ENCODE results near the gene ITGAE.
"Not testable (repeated sequence)": the region's sequence is repeated elsewhere in the genome, so short reads cannot be mapped to it uniquely, and the experiment has no call there.

Gene ITGAE

DNA sequence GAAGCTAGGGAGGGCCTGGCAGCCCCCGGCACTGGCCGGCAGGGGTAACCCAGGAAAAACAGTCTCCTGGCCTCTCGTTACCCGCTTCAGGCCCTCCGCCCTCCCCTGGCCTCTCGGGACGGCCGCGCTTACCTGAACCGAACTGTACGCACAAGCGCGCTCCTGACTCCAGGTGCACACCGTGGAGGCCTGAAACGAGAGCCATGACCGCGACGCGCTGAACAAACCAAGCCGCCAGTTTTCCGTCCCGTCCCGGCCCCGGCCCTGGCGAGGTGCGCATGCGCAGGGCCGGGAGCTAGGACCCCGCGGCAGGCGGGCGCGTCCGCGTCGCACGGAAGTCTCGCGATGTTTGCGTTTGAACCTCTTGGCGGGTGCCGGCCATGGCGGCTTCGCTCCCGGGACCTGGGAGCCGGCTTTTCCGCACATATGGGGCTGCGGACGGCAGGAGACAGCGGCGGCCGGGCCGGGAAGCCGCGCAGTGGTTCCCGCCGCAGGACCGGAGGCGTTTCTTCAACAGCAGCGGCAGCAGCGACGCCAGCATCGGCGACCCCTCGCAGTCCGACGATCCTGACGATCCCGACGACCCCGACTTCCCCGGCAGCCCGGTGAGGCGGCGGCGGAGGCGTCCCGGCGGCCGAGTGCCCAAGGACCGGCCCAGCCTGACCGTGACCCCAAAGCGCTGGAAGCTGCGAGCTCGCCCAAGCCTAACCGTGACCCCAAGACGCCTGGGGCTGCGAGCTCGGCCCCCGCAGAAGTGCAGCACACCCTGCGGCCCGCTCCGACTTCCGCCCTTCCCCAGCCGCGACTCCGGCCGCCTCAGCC, 77.2 kb downstream of the ITGAE start, which contains the start of gene HASPIN:
HASPIN (plus strand) TSS at position 348 of the 822 bp plus-strand sequence; CDS start at position 381, 33 bp downstream.
- peak; percentile 83 to 91 (median 89) for DNase-seq

- DNase-seq = no peak
Observed at GRCh38 chr17:3723188-3723555, 77.8 kb downstream of the ITGAE start.

GRCh38 chr17:3722716-3723115, 78.3 kb downstream of the ITGAE start:
- no peak for DNase-seq

GRCh38 chr17:3719265-3719664, 81.7 kb downstream of the ITGAE start:
- DNase-seq = no peak

DNA sequence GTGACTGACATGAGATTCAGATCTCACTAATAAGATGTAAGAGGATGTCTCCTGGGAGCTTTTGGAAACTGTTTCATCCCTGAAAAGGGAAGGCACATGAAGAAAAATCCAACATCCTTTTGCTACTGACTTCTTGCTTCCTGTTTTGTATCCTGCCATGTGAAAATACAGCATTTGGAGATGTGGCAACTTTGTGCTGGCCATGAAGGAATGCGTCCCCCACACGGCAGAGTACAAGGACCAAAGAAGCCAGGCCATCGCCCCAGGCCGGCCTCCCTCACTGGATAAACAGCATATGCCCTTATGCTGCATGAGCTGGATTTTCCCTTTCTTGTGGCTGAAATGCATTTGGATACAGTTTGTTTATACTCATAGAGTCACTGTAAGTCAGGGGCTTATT, 82.8 kb downstream of the ITGAE start:
- no peak for DNase-seq

DNA sequence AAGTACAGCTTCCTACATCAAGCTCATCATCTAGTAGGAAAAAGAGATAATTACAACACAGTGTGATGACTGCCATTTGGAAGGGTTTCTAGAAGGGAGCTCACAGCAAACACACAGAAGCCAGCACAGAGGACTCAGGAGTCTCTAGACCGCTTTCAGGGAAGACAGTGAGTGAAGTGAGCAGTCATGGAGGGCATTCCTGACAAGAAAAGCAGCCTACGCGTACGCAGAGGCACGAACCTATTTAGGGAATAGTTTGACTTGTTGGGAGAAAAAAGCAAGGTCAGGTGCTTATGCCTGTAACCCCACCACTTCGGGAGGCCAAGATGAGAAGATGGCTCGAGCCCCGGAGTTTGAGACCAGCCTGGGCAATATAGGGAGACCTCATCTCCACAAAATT, 85.7 kb downstream of the ITGAE start:
- DNase-seq = no peak

DNA sequence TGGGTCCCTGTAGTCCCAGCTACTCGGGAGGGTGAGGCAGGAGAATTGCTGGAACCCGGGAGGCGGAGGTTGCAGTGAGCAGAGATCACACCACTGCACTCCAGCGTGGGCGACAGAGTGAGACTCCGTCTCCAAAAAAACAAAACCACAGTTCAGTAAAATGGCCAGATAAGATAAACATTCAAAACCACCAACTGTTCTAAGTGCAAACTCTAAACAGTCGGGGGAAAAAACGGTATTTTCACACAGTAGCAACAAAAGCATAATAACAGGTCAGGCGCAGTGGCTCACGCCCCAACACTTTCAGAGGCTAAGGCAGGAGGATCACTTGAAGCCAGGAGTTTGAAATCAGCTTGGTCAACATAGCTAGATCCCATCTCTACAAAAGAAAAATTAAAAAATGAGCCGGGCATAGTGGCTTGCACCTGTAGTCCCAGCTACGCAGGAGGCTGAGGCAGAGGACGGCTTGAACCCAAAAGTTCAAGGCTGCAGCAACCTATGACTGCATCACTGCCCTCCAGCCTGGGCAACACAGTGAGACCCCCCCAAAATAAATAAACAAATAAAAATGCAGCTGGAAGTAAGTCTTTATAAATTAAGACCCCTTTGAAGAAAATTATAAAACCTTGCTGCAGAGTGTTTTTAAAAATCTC, 88.1 kb downstream of the ITGAE start:
- no peak for DNase-seq

DNA sequence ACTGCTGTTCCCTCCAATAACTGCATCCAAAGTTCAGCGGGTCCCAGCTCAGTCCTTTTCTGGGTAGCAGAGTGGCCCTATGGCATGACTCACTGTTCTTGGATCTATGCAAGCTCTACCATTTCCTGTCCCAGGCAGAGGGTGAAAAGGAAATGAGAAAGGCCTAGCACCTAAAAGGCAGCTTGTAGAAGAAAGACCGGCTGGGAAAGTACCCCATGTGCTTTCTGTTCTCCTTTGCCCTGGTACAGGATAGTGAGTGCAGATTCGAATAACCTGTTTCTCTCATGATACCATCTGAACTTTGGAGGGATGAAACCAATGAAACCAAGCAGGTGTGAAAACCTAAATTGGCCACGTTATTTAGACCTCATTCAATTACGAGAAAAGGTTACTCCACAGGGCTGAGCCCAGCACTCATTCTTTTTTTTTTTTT, 90.0 kb downstream of the ITGAE start:
- DNase-seq = peak in 3 of 4 experiments; percentile 31 to 32 (median 31)

GRCh38 chr17:3708366-3708765, 92.6 kb downstream of the ITGAE start:
- DNase-seq = no peak

DNA sequence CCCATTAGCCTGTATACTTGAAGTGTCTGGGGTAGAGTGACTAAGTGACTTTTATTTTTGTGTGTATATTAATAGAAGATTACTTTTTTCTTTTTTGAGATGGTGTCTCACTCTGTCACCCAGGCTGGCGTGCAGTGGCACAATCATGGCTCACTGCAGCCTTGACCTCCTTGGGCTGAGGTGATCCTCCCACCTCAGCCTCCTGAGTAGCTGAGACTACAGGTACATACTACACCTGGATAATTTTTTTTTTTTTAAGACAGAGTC, 95.3 kb downstream of the ITGAE start:
- not testable (repeated sequence) for DNase-seq

GRCh38 chr17:3704931-3705717, 95.9 kb downstream of the ITGAE start:
- no peak for DNase-seq

DNA sequence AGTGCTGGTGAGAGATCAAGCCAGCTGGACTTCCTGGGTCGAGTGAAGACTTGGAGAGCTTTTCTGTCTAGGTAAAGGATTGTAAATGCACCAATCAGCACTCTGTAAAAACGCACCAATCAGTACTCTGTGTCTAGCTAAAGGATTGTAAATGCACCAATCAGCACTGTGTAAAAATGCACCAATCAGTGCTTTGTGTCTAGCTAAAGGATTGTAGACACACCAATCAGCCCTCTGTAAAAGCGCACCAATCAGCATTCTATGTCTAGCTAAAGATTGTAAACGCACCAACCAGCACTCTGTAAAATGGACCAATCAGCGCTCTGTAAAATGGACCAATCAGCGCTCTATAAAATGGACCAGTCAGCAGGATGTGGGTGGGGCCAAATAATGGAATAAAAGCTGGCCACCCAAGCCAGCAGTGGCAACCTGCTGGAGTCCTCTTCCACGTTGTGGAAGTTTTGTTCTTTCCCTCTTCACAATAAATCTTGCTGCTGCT, 98.9 kb downstream of the ITGAE start:
- not testable (repeated sequence) for DNase-seq

DNA sequence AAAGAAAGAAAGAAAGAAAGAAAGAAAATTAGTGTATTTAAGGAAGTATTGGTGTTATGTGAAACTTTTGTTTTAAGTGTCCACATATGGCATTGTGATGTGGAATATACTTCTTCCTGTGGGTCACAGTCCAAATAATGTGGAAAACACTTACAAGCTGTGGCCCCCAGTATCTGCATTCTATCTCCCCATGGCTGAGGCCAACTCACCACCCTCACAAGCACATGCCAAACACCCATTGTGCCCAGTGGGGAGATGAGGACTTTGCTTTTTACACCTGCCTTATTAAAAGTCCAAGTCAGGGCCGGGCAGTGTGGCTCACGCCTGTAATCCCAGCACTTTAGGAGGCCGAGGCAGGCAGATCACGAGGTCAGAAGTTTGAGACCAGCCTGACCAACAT, 101.0 kb downstream of the ITGAE start:
- DNase-seq = no peak

GRCh38 chr17:3698139-3698538, 102.8 kb downstream of the ITGAE start:
- no peak for DNase-seq

DNA sequence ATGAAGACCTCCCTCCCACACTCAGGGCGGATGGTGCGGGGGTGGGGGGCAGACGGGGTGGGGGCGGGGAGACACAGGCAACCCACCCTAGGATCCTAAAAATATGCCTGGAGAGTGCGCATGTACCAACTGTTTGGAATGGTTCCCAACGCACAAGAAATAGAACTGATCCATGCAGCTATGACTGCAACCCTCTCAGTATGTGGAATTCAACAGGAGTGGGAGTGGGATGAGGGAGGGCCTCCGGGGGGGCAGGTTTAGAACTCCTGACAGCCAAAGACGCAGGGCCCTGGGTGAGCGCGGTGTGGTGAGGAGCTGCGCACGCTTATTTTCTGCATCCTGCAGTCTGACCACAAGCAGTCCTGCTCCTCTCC, 103.9 kb downstream of the ITGAE start:
- DNase-seq = no peak

DNA sequence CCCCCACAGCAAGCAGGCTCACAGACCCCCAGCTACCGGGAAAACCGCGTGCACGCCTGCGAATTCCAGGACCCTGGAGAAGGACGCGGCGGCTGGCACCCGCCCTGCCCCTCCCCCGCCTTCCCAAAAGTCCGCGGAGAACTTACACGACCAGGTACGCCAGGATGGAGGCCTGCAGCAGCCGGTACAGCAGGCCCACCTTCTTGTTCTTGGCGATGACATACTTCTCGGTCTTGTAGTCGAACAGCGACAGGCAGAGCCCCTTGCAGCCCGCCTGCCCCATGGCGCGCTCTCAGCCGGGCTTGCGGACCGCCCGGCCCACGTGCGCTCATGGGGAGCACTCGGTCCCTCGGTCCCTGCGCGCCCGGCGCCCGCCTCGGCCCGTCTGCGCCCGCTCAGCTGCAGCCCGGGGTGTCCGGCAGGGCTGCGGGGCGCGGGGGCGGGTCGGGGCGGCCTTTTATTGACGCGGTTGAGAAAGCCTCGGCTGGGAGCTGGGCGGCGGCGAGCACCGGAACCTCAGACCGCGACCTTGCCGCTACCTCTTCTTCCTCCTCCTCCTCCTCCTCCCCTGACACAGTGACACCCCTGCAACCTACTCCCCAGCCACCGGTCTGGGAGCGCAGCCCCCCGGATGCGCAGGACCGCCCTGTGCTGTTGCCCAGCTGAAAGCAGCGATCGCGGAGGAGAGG, 105.1 kb downstream of the ITGAE start, which contains the start of gene P2RX5:
P2RX5 (minus strand) TSS at position 433 of the 689 bp plus-strand sequence; CDS start at position 283, 150 bp downstream.
- DNase-seq = peak in 2 of 4 experiments; percentile 22 to 24

- DNase-seq = no peak
Observed at GRCh38 chr17:3695129-3695722, 105.8 kb downstream of the ITGAE start.

DNA sequence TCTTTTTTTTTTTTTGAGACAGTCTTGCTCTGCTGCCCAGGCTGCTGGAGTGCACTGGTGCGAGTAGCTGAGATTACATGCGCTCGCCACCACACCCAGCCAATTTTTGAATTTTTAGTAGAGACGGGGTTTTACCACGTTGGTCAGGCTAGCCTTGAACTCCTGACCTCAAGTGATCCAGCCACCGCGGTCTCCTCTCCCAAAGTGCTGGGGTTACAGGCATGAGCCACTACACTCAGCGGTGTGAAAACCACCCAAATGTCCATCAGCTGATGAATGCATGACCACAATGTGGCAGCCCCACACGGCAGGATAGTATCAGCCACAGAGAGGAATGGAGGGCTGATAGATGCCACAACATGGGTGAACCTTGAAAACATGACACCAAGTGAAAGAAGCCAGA, 107.2 kb downstream of the ITGAE start:
- DNase-seq = no peak

- no peak for DNase-seq
Observed at GRCh38 chr17:3693141-3693540, 107.8 kb downstream of the ITGAE start.

- no peak for DNase-seq
Observed at GRCh38 chr17:3692346-3692745, 108.6 kb downstream of the ITGAE start.

DNA sequence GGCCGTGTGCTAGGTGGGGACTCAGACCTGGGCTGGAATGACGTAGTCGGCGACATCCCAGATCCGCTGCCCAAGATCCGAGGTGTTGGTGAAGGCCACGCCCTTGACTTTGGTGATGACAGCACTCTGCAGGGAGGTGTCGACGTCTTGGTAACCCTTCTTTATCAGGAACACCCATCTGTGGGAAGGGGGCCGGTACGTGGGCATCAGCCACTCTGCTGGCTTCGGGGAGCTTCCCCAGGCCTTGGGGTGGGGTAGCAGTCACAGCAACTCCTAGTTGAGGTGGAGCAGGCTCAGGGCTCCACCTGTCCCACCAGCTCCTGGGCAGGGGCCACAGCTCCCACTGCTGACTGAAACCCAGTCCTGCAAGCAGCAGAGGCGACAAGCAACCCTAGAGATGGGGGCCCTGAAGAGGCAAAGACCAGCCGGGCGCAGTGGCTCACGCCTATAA, 109.3 kb downstream of the ITGAE start:
- no peak for DNase-seq

DNA sequence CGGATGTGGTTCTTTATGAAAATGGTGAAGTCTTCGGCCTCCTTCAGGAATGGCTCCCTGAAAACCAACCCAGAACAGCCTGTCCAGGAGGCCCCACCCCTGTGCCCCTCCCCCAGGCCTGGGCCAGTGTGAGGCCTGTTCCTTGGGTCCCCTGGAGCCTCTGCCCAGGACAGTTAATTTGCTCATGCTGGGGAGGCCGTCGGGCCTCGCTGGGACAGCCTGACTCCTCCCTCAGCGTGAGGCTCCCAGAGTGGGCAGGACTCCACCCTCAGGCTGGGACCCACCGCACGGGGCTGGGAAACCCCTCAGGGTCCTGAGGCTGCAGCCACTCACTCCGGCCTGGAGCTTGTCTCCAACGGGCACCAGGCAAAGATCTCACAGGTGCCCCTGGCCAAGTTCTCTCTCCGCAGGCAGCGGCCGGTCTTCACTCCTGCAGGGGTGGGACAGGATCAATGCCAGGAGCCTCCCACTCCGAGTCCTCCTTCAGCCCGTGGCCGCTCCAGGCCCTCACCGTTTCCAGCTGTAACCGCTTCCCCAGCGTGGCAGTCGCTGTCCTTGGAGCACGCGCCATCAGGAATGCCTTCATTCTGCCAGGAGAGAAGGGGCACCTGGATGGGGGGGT, 110.8 kb downstream of the ITGAE start:
- no peak for DNase-seq
